ENCODE data around the gene ELL.
"Not testable (repeated sequence)": the region's sequence is repeated elsewhere in the genome, so short reads cannot be mapped to it uniquely, and the experiment has no call there.

ELL gene

GRCh38 chr19:18521692-18522123, at the start of gene ELL:
ELL (minus strand) TSS chr19:18522070; CDS start chr19:18522055, 15 bp downstream.
- no peak for DNase-seq

DNA sequence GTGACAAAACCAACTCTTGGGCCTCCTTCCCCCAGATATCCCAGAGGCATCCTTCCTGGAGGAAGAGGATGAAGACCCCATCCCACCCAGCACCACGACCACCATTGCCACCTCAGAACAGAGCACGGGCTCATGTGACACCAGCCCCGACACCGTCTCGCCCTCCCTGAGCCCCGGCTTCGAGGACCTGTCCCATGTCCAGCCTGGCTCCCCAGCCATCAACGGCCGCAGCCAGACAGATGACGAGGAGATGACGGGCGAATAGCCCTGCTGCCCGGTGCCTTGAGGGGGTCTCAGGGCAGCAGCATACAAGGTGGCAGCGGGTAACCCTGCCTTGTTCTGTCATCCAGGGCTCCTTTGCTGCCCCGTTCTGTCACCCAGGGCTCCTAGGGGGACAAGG, 46.5 kb upstream of the ELL start:
- DNase-seq = no peak

DNA sequence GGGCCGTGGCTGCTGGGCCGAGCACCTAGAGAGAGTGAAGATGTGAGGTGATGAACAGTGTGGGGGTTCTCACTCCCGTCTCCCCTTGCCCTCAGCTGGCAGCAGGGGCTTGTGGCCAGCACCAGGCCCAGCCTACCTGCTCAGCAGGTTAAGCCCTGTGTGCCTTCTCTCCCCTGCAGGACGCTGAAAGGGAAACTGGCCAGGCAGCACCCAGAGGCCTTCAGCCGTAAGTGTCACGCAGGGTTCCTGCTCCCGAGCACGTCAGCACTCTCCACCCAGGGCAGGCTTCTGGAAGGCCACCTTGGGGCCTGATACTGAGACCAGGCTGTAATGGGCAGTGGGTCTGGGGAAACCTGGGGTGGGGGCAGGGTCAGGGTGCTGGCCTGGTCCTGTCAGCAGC, 45.1 kb upstream of the ELL start:
- DNase-seq = no peak

DNA sequence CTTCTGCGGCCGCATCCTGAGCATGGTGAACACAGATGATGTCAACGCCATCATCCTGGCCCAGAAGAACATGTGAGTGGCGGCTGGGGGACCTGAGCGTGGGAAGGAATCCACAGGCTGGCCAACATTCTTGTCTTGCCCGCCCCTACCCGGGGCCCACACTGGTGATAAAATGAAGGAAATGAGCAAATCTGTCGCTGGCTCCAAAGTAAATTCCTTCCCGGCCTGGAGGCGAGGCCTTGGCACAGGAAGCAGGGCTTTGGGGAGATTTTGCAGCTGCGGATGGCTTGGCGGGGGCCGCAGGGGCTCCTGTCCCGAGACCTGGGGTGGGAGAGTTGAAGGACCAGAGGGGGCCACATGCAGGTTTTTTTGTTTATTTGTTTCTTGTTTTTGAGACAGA, 40.2 kb upstream of the ELL start:
- no peak for DNase-seq

- no peak for DNase-seq
These were observed 37.8 kb upstream of the ELL start for GRCh38 chr19:18559685-18560084.

- DNase-seq = no peak
These were observed 36.7 kb upstream of the ELL start for GRCh38 chr19:18558604-18559003.

GRCh38 chr19:18558202-18558555, 36.3 kb upstream of the ELL start:
- no peak for DNase-seq

- DNase-seq = peak; percentile 95
These were observed 35.7 kb upstream of the ELL start, which contains the start of gene KXD1 for GRCh38 chr19:18557411-18558201. KXD1 (plus strand) TSS chr19:18557870; CDS start chr19:18562057, 4,187 bp downstream.

DNA sequence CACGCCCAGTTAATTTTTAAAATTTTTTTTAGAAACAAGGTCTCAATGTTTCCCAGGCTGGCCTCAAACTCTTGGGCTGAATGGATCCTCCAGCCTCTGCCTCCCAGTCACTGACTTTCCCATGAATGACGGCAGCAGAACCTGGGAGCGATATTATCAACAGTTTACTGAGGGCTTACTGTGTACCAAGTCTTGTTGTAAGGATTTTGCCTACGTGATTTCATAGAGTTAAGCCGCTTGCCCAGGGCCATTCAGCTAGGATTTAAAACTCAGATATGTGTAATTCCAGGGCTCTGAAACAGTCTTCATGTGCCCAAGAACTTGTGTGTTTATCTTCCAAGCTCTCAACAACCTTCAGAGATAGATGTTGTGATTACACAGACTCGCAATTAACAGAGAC, 29.8 kb upstream of the ELL start:
- DNase-seq = no peak

DNA sequence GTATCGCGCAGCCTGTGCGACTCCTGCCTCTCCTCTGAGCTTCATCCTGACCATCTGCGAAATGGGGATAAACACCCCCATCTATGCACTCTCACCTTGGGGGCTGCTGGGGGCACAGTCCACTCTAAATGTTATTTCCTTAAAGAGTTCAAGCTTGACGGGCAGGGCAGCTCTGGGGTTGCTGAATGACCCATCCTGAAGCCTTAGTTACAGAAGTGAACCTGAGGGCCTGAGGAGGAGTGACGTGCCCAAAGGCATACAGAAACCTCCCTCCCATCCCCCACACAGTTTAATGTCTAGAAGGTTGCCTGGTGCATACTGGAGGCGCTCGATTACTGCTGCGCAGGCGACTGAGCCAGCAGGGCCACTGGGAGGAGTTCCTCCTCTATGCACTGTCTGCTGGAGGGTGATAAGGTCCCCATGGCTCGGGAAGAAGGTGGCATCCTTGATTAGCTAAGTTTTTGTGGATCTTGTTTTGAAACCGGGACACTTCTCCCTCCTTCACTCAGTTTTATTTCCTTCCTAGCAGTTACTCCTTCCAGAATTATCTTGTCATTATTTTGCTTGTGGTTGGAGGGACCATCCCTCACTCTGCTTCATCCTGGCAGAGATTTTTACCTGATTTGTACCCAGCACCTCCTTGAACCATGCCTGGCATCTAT, 22.1 kb upstream of the ELL start:
- peak; percentile 51 for DNase-seq

- peak; percentile 86 for DNase-seq
These were observed 21.3 kb upstream of the ELL start, which contains the start of gene FKBP8 for GRCh38 chr19:18542941-18543813. FKBP8 (minus strand) TSS chr19:18543573; CDS start chr19:18541970, 1,603 bp downstream.

GRCh38 chr19:18541992-18542940, 20.4 kb upstream of the ELL start:
- DNase-seq = no peak

DNA sequence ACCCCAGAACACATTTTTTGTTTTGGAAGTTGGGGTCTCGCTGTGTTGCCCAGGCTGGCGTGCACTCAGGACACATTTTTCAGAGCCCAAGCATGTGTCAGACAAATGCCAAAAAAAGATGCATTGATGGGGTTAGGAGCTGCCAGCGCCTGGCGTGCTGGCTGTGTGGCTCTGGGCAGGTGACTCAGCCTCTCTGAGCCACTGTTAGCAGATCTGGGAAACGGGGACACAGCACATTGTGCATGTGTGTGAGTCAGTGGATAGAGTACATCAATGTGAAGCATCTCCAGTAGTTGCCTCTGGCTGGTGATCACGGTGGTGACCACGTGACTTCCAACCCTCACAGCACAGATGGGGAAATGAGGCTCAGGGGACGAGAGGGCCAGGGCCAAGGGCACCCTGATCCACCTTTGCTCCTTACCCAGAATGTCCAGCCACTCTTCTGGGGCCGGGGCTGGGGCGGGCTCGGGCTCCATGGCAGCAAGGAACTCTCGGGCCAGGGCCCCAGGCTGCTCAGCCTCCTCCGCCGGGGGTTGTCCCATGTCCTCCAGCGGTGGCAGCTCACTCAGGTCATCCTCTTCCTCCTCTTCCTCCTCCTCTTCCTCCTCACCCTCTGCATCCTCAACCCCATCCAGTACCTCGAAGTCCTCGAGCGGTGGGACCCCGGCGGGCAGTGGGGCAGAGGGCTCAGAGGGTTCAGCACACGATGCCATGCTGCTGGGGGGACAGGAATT, 19.6 kb upstream of the ELL start:
- DNase-seq = no peak

DNA sequence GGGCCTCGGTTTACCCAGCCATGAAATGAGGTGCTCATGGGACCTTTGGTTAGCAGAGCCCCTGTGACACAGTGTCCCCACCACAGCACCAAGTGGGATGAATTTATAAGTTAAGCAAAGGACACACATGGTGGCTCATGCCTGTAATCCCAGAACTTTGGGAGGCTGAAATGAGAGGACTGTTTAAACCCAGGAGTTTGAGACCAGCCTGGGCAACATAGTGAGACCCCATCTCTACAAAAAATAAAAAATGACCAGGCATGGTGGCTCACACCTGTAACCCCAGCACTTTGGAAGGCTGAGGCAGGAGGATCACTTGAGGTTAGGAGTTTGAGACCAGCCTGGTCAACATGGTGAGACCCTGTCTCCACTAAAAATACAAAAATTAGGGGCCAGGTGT, 18.3 kb upstream of the ELL start:
- DNase-seq = not testable (repeated sequence)

DNA sequence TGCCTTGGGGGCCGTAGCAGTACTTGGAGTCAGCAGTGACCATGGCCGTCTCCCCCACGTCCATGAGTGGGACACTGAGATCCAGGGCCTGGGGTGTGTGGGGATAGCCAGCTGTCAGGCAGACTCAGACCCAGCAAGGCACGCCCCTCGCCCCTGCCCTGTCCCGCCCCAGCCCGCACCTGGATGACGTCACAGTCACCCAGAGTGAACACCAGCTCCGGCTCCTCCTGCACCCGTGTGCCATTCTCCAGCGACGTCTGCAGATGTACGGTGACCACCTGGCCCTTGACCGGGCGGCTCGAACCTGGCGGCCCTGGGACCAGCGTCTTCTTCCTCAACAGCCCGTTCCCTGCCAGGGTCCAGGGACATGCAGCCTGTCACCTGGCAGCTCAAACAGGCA, 17.5 kb upstream of the ELL start:
- no peak for DNase-seq

DNA sequence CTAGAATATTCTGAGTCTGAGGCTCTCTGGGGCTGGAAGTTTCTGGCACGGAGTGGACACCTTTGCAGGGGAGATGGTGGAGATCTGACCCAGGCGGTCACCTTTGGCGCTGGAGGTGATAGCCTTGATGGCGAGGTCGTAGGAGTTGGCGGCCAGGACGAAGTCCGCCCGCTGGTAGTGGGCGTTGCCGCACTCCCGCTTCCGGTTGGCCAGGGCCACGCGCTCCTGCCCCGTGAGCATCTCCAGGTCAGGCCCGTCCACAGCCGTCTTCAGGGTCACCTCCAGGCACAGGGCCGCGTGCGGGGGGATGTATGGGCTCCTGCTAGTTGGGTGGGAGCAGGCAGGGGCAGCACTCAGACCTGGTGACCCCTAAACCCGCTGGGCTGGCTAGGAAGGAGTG, 16.2 kb upstream of the ELL start:
- no peak for DNase-seq

- DNase-seq = no peak
These were observed 15.6 kb upstream of the ELL start for GRCh38 chr19:18537431-18537830.

DNA sequence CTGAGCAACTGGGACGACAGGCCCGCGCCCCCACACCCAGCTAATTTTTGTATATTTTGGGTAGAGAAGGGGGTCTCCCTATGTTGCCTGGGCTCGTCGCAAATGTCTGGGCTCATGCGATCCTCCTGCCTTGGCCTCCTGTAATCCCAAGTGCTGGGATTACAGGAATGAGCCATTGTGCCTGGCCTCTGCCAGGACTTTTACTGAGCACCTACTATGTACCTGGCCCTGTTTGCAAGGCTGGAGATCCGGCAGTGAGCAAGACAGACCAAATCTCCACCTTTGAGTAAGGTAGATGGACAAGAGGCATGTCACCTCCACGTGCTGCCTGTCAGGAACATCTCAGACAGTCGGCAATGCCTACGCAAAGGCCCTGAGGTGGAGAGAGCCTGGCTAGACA, 14.6 kb upstream of the ELL start:
- DNase-seq = no peak

- DNase-seq = no peak
These were observed 11.2 kb upstream of the ELL start for GRCh38 chr19:18533058-18533457.

GRCh38 chr19:18532168-18532890, 10.5 kb upstream of the ELL start:
- no peak for DNase-seq

GRCh38 chr19:18531485-18531884, 9.6 kb upstream of the ELL start:
- DNase-seq = no peak

Measured in NCI-H774 (cell line).